Osteoblast (primary cell): ENCODE data around the gene KLF9. TPM values are rescaled to one million over a fixed set of nuclear protein-coding genes. Genes with fewer than 3 reads are reported as not detected.

Experiments
- DNase-seq: peaks from one replicate; pipeline ENCODE4 v3.0.0; 2011; ENCODE audit warnings: low spot score, mixed read lengths; ENCODE audit not compliant: insufficient read length; ENCODE audit errors: missing footprints
- H2AFZ ChIP-seq: 2 replicates; pipeline ENCODE4 v1.6.0; 2011; ENCODE audit warnings: mild to moderate bottlenecking, low read length
- H3K27ac ChIP-seq: 2 replicates; pipeline ENCODE4 v1.5.1; 2011; ENCODE audit warnings: mild to moderate bottlenecking, low read depth, low read length, moderate library complexity
- H3K27me3 ChIP-seq: 2 replicates; pipeline ENCODE4 v1.6.0; 2012; ENCODE audit warnings: mild to moderate bottlenecking, control low read depth, inconsistent platforms, low read length, moderate library complexity; ENCODE audit not compliant: insufficient read depth
- H3K36me3 ChIP-seq: 2 replicates; pipeline ENCODE4 v1.5.1; 2011; ENCODE audit warnings: mild to moderate bottlenecking, low read length, control low read depth, moderate library complexity; ENCODE audit not compliant: insufficient read depth
- H3K4me1 ChIP-seq: 2 replicates; pipeline ENCODE4 v1.5.1; 2011; ENCODE audit warnings: mild to moderate bottlenecking, low read length, control low read depth, moderate library complexity; ENCODE audit not compliant: insufficient read depth
- H3K4me2 ChIP-seq: 2 replicates; pipeline ENCODE4 v1.6.0; 2011; ENCODE audit warnings: mild to moderate bottlenecking, low read length; ENCODE audit not compliant: insufficient read depth
- H3K4me3 ChIP-seq: fragments of 200-600 bp; sonication (generic); 3 replicates; pipeline ENCODE4 v1.5.1; 2012; ENCODE audit warnings: mild to moderate bottlenecking, low read length, inconsistent platforms; ENCODE audit not compliant: insufficient read depth
- H3K79me2 ChIP-seq: 2 replicates; pipeline ENCODE4 v1.6.0; 2012; ENCODE audit warnings: mild to moderate bottlenecking, low read length, control low read depth, inconsistent platforms; ENCODE audit not compliant: insufficient read depth
- H3K9me3 ChIP-seq: 2 replicates; pipeline ENCODE4 v1.5.1; 2011; ENCODE audit warnings: low read depth, low read length, control low read depth
- H4K20me1 ChIP-seq: 2 replicates; pipeline ENCODE4 v1.6.0; 2012; ENCODE audit warnings: mild to moderate bottlenecking, low read length, control low read depth; ENCODE audit not compliant: insufficient read depth
- total RNA-seq: library from RNA; depleted of rRNA; stranded (reverse); fragments of >200 nt; gene quantifications from 2 replicates; pipeline ENCODE4 v1.2.3, GENCODE V29; 2012
- TF ChIP-seq, protein P1 (sequence below): IDR thresholded peaks from 2 replicates; pipeline ENCODE4 v1.5.1; 2011; ENCODE audit warnings: mild to moderate bottlenecking, low read depth, low read length, moderate library complexity; ENCODE audit errors: extremely low read depth

The KLF9 gene
- total RNA-seq, 1 donor, result 51.8 TPM

- Histone ChIP-seq H2AFZ (no peak overlapping the region), H3K4me2 (no peak overlapping the region), H3K79me2 (no peaks in the 10 kb centered on the region), H4K20me1 (no peaks in the 10 kb centered on the region), H3K9me3 (no peaks in the 10 kb centered on the region), H3K36me3 (no peaks in the 10 kb centered on the region), H3K4me3 (no peak overlapping the region), H3K4me1 (no peaks in the 10 kb centered on the region), H3K27ac (no peak overlapping the region), H3K27me3 (no peaks in the 10 kb centered on the region)
- DNase-seq, result peak; percentile 42
- TF ChIP-seq, protein P1, sequence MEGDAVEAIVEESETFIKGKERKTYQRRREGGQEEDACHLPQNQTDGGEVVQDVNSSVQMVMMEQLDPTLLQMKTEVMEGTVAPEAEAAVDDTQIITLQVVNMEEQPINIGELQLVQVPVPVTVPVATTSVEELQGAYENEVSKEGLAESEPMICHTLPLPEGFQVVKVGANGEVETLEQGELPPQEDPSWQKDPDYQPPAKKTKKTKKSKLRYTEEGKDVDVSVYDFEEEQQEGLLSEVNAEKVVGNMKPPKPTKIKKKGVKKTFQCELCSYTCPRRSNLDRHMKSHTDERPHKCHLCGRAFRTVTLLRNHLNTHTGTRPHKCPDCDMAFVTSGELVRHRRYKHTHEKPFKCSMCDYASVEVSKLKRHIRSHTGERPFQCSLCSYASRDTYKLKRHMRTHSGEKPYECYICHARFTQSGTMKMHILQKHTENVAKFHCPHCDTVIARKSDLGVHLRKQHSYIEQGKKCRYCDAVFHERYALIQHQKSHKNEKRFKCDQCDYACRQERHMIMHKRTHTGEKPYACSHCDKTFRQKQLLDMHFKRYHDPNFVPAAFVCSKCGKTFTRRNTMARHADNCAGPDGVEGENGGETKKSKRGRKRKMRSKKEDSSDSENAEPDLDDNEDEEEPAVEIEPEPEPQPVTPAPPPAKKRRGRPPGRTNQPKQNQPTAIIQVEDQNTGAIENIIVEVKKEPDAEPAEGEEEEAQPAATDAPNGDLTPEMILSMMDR, result no peak
These were observed 47.0 kb downstream of the KLF9 start for GRCh38 chr9:70367305-70367930.

GRCh38 chr9:70363760-70364159 lies 50.7 kb downstream of the KLF9 start:
- H3K4me1 ChIP-seq, result no peaks in the 10 kb centered on the region
- no peak overlapping the region for H3K4me2 ChIP-seq
- no peak overlapping the region for H2AFZ ChIP-seq
- no peaks in the 10 kb centered on the region for H3K79me2 ChIP-seq
- no peak overlapping the region for H3K27ac ChIP-seq
- no peaks in the 10 kb centered on the region for H3K27me3 ChIP-seq
- H4K20me1 ChIP-seq, result no peaks in the 10 kb centered on the region
- TF ChIP-seq, protein P1, result no peak
- DNase-seq, result no peak
- H3K9me3 ChIP-seq, result no peaks in the 10 kb centered on the region
- H3K36me3 ChIP-seq, result no peaks in the 10 kb centered on the region
- no peak overlapping the region for H3K4me3 ChIP-seq

DNA sequence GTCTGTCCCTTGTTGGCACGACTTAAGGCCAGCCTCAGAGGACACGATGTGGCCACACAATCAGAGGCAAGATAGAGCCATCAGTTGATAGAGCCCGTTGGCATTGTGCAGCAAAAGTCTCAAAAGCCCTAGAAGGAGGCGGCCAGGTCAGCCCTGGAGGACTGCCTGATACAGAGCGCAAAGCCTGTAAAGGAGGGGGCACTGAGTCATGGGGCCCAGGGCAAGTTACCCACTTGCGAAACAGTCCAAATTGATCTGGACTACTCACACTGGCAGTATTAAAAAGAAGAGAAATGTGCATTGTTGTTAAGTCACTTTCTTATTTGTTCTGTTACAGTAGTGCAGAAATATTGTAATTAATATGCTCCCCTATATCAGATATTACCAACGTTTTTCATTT lies 51.5 kb downstream of the KLF9 start:
- Histone ChIP-seq H3K4me3 (no peak overlapping the region), H3K27me3 (no peaks in the 10 kb centered on the region), H3K79me2 (no peaks in the 10 kb centered on the region), H4K20me1 (no peaks in the 10 kb centered on the region), H3K4me1 (no peaks in the 10 kb centered on the region), H3K4me2 (no peak overlapping the region), H3K36me3 (no peaks in the 10 kb centered on the region), H2AFZ (no peak overlapping the region), H3K9me3 (no peaks in the 10 kb centered on the region), H3K27ac (no peak overlapping the region)
- no peak for DNase-seq
- TF ChIP-seq, protein P1, result no peak

DNA sequence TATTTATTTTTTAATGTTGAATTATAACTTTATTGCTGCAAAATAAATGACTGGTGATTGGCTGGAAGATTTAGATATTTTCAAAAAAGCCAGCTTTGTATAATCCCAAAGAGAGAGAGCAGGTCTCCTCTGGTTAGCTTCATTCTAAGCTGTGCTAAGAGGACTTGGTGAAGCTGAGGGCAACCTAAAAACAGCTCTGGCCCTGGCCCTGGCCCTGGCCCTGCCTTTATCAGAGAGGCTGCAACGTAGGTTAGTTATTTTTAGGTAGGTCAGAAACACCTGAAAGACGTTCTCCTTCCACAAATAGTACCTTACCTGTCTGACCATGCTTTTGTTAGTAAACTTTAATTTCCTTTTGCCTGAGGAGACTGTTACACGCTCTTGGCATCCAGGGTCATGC lies 58.7 kb downstream of the KLF9 start:
- no peaks in the 10 kb centered on the region for H4K20me1 ChIP-seq

More for the DNA sequence above, 58.7 kb downstream of the KLF9 start:
- Histone ChIP-seq H3K79me2 (no peaks in the 10 kb centered on the region), H3K4me1 (no peaks in the 10 kb centered on the region), H3K4me3 (no peak overlapping the region), H3K27ac (no peak overlapping the region), H3K4me2 (no peak overlapping the region), H3K36me3 (peaks cover 12% of the 10 kb centered on the region), H3K27me3 (no peaks in the 10 kb centered on the region), H3K9me3 (no peaks in the 10 kb centered on the region), H2AFZ (no peak overlapping the region)
- TF ChIP-seq, protein P1, result no peak
- no peak for DNase-seq
